Activated CD4-positive, alpha-beta memory T cell treated with anti-CD3 and anti-CD28 coated beads for 36 hours (primary cell): ENCODE data around the gene COG8. TPM values are rescaled to one million over a fixed set of nuclear protein-coding genes. Genes with fewer than 3 reads are reported as not detected.

Experiments used
- CTCF ChIA-PET: fragments of 350-600 bp; sonication (Branson Sonifier 250); formaldehyde crosslinking; loops from one replicate; lab custom pipeline; 2021; ENCODE audit warnings: antibody characterized with exemption, inconsistent platforms; lab: Charles Lee
- POLR2A ChIA-PET: fragments of 350-600 bp; sonication (Branson Sonifier 250); formaldehyde crosslinking; loops from one replicate; lab custom pipeline; 2021; ENCODE audit warnings: antibody characterized with exemption; lab: Charles Lee
- DNase-seq: peaks from one replicate; pipeline ENCODE4 v3.0.0-alpha.2; 2020
- H3K27ac Mint-ChIP-seq: one replicate; pipeline ENCODE4 v1.8.0; 2021; ENCODE audit warnings: mixed read lengths
- H3K27me3 Mint-ChIP-seq: one replicate; pipeline ENCODE4 v1.8.0; 2021; ENCODE audit warnings: mixed read lengths
- H3K36me3 Mint-ChIP-seq: one replicate; pipeline ENCODE4 v1.8.0; 2021; ENCODE audit warnings: mixed read lengths
- H3K4me1 Mint-ChIP-seq: one replicate; pipeline ENCODE4 v1.8.0; 2021; ENCODE audit warnings: low read depth, mixed read lengths
- H3K4me3 Mint-ChIP-seq: one replicate; pipeline ENCODE4 v1.8.0; 2021; ENCODE audit warnings: mild to moderate bottlenecking, mixed read lengths
- H3K9me3 Mint-ChIP-seq: one replicate; pipeline ENCODE4 v1.8.0; 2021; ENCODE audit warnings: mixed read lengths
- intact Hi-C: fragments of 100-400 bp; cut with micrococcal nuclease; formaldehyde crosslinking; loops from one replicate; pipeline ENCODE4 v1.15.1; 2023
- total RNA-seq, 2 experiments: library from RNA; stranded (reverse); gene quantifications; one replicate each; pipeline ENCODE4 v1.2.3, GENCODE V29; 2021

The COG8 gene
- total RNA-seq, 2 experiments from 2014 or later = 25.4 to 27.9 TPM

GRCh38 chr16:69325784-69326171 is 13.6 kb downstream of the COG8 start:
- Mint-ChIP-seq H3K27ac (peak overlapping the region; percentile 53), H3K36me3 (peaks cover 39% of the 10 kb centered on the region), H3K4me3 (no peak overlapping the region), H3K27me3 (no peaks in the 10 kb centered on the region), H3K9me3 (no peaks in the 10 kb centered on the region), H3K4me1 (peaks cover 45% of the 10 kb centered on the region)
- no peak for DNase-seq
- intact Hi-C loops = loop anchor here (10.0 kb wide), 1 partner anchor 1051 kb away; no protein-coding TSS in a partner anchor
- POLR2A ChIA-PET = interaction anchor here (0.6 kb wide), 1 partner anchor 361 kb away, joined by 4 read pairs; no protein-coding TSS in a partner anchor
- CTCF ChIA-PET = interaction anchor here (0.6 to 1.3 kb wide), 3 partner anchors 13 to 176 kb away, joined by 3 to 4 read pairs (median 3); no protein-coding TSS in a partner anchor

DNA sequence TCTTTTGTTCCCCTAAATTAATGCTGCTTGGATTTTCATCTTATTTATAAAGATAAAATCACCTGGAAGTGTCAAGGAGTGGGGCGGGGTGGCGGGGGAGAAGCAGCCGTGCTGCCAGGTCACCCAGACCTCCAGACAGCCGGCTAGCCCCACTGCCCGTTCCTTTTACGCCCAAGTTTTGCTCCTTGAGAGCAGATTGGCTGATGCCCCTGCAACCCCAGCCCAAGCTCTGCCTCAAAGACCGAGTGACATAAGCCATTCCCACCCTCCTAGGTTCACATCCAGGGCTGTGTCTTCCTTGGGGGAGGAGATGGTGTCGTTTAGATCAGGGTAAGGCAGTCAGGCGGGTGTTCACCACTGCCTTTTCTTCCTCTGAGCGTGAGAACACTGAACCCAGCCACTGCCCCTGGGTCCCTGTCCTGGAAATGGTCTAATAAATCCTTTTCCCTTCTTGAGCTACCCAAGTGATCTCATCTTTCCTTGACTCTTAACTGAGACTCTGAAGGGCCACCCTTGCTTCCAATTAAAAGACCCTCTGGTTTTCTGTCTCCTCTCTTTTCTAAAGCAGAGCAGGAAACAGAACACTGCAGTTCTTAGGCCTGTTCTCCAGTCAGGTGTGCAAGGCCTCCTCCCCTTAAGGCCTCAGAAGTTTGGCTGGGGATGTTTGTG is 14.6 kb downstream of the COG8 start:
- DNase-seq = no peak
- Mint-ChIP-seq H3K27me3 (no peaks in the 10 kb centered on the region), H3K9me3 (no peaks in the 10 kb centered on the region), H3K4me1 (peaks cover 45% of the 10 kb centered on the region), H3K36me3 (peaks cover 43% of the 10 kb centered on the region), H3K27ac (no peak overlapping the region), H3K4me3 (no peak overlapping the region)
- CTCF ChIA-PET = interaction anchor here (1.1 kb wide), 1 partner anchor 12 kb away, joined by 3 read pairs; no protein-coding TSS in a partner anchor
- intact Hi-C loops = loop anchor here (10.0 kb wide), 1 partner anchor 1050 kb away; no protein-coding TSS in a partner anchor
- POLR2A ChIA-PET = no interaction called here

GRCh38 chr16:69324013-69324531 is 15.3 kb downstream of the COG8 start:
- Mint-ChIP-seq H3K36me3 (peaks cover 47% of the 10 kb centered on the region), H3K27ac (no peak overlapping the region), H3K4me3 (no peak overlapping the region), H3K9me3 (no peaks in the 10 kb centered on the region), H3K4me1 (peaks cover 40% of the 10 kb centered on the region), H3K27me3 (no peaks in the 10 kb centered on the region)
- ChIA-PET POLR2A (no interaction called here), CTCF (interaction anchor here (1.1 kb wide), 1 partner anchor 11 kb away, joined by 3 read pairs; no protein-coding TSS in a partner anchor)
- no peak for DNase-seq
- intact Hi-C loops = loop anchor here (10.0 kb wide), 1 partner anchor 1049 kb away; no protein-coding TSS in a partner anchor

- no peak overlapping the region for H3K27ac Mint-ChIP-seq
- peaks cover 43% of the 10 kb centered on the region for H3K36me3 Mint-ChIP-seq
- ChIA-PET CTCF (interaction anchor here (1.1 kb wide), 1 partner anchor 11 kb away, joined by 3 read pairs; no protein-coding TSS in a partner anchor), POLR2A (no interaction called here)
- H3K27me3 Mint-ChIP-seq = no peaks in the 10 kb centered on the region
- H3K4me3 Mint-ChIP-seq = no peak overlapping the region
- intact Hi-C loops = loop anchor here (10.0 kb wide), 1 partner anchor 1049 kb away; no protein-coding TSS in a partner anchor
- H3K4me1 Mint-ChIP-seq = peaks cover 34% of the 10 kb centered on the region
- no peak for DNase-seq
- H3K9me3 Mint-ChIP-seq = no peaks in the 10 kb centered on the region
These were observed 15.9 kb downstream of the COG8 start for GRCh38 chr16:69323415-69323814.

DNA sequence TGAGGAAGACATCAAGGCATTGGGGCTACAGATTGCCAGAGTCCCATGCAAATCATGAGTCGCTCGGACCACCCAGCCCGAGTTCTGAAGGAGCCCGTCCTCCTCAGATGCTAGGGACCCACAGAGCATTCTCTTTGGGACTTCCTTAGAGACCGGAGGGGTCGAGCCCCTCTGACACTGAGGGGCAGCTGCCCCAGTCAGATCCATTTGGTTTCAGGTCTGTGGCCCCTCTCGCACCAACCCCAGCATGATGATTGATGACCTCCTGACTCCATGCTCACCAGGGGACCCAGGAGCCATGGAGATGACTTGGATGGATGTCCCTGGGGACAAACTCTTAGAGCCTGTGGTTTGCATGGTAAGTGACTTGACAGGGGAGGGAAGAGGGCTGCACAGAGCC is 17.0 kb downstream of the COG8 start:
- Mint-ChIP-seq H3K9me3 (no peaks in the 10 kb centered on the region), H3K27ac (no peak overlapping the region), H3K27me3 (no peaks in the 10 kb centered on the region), H3K36me3 (peaks cover 38% of the 10 kb centered on the region), H3K4me1 (peaks cover 28% of the 10 kb centered on the region), H3K4me3 (no peak overlapping the region)
- intact Hi-C loops = loop anchor here (10.0 kb wide), 1 partner anchor 1048 kb away; no protein-coding TSS in a partner anchor
- DNase-seq = no peak
- POLR2A ChIA-PET = interaction anchor here (0.6 kb wide), 1 partner anchor 758 kb away, joined by 7 read pairs; no protein-coding TSS in a partner anchor
- CTCF ChIA-PET = no interaction called here

DNA sequence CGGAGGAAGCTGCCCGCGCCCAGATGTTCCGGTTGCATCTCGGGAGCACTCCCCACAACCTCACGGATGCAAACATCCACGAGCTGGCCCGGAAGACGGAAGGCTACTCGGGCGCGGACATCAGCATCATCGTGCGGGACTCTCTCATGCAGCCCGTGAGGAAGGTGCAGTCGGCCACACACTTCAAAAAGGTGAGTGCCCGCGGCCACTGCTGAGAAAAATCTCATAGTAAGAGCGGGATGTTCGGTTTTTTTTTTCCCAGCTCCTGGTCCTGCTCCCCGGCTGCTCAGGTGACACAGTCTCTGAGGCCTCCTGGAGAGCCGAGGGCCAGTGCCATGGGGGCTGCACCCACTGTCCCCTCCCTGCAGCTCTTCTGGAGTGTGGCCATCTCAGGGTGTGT is 18.3 kb downstream of the COG8 start:
- Mint-ChIP-seq H3K27ac (no peak overlapping the region), H3K4me3 (no peak overlapping the region), H3K9me3 (no peaks in the 10 kb centered on the region), H3K36me3 (peaks cover 38% of the 10 kb centered on the region), H3K27me3 (no peaks in the 10 kb centered on the region), H3K4me1 (peaks cover 19% of the 10 kb centered on the region)
- ChIA-PET POLR2A (no interaction called here), CTCF (no interaction called here)
- no peak for DNase-seq
- intact Hi-C loops = loop anchor here (10.0 kb wide), 1 partner anchor 1046 kb away; no protein-coding TSS in a partner anchor

DNA sequence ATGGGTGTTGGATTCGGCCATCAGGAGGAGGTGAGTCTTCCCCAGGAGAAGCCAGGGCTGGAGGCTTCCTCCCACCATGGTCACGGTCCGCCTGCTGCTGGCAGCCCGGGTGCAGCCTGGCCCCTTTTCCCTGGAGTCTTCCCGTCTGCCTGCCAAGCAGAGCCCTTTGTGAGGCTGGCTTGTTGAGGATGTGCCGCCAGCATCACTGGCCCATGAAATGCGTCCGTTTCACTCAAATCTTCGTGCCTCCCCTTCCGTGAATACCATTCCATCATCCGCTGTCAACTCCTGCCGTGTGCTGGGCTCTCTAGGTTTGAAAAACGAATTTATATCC is 18.7 kb downstream of the COG8 start:
- H3K27me3 Mint-ChIP-seq = no peaks in the 10 kb centered on the region
- ChIA-PET CTCF (no interaction called here), POLR2A (no interaction called here)
- no peak overlapping the region for H3K27ac Mint-ChIP-seq
- H3K36me3 Mint-ChIP-seq = peaks cover 38% of the 10 kb centered on the region
- H3K4me1 Mint-ChIP-seq = peaks cover 15% of the 10 kb centered on the region
- H3K4me3 Mint-ChIP-seq = no peak overlapping the region
- intact Hi-C loops = loop anchor here (10.0 kb wide), 1 partner anchor 1046 kb away; no protein-coding TSS in a partner anchor
- no peak for DNase-seq
- no peaks in the 10 kb centered on the region for H3K9me3 Mint-ChIP-seq

GRCh38 chr16:69319826-69320739 is 19.3 kb downstream of the COG8 start:
- Mint-ChIP-seq H3K9me3 (no peaks in the 10 kb centered on the region), H3K4me3 (no peak overlapping the region), H3K27me3 (no peaks in the 10 kb centered on the region), H3K27ac (no peak overlapping the region), H3K4me1 (peaks cover 12% of the 10 kb centered on the region), H3K36me3 (peaks cover 38% of the 10 kb centered on the region)
- DNase-seq = no peak
- intact Hi-C loops = loop anchor here (10.0 kb wide), 1 partner anchor 1045 kb away; no protein-coding TSS in a partner anchor
- CTCF ChIA-PET = no interaction called here
- POLR2A ChIA-PET = no interaction called here

- Mint-ChIP-seq H3K27me3 (no peaks in the 10 kb centered on the region), H3K27ac (no peak overlapping the region), H3K36me3 (peaks cover 41% of the 10 kb centered on the region), H3K4me1 (peaks cover 6% of the 10 kb centered on the region), H3K9me3 (no peaks in the 10 kb centered on the region), H3K4me3 (no peak overlapping the region)
- no peak for DNase-seq
- ChIA-PET CTCF (no interaction called here), POLR2A (no interaction called here)
- intact Hi-C loops = no loop called here
These were observed 20.0 kb downstream of the COG8 start for GRCh38 chr16:69319381-69319780.

- Mint-ChIP-seq H3K27ac (no peak overlapping the region), H3K9me3 (no peaks in the 10 kb centered on the region), H3K36me3 (peaks cover 42% of the 10 kb centered on the region), H3K4me1 (peaks cover 10% of the 10 kb centered on the region), H3K4me3 (no peak overlapping the region), H3K27me3 (no peaks in the 10 kb centered on the region)
- ChIA-PET POLR2A (interaction anchor here (1.2 kb wide), 1 partner anchor 152 kb away, joined by 3 read pairs; no protein-coding TSS in a partner anchor), CTCF (no interaction called here)
- intact Hi-C loops = no loop called here
- no peak for DNase-seq
These were observed 20.5 kb downstream of the COG8 start for GRCh38 chr16:69318911-69319289.

GRCh38 chr16:69318177-69318910 is 21.0 kb downstream of the COG8 start:
- POLR2A ChIA-PET = interaction anchor here (1.2 kb wide), 1 partner anchor 152 kb away, joined by 3 read pairs; no protein-coding TSS in a partner anchor
- H3K4me3 Mint-ChIP-seq = no peak overlapping the region
- peaks cover 15% of the 10 kb centered on the region for H3K4me1 Mint-ChIP-seq
- no peak for DNase-seq
- H3K36me3 Mint-ChIP-seq = peaks cover 42% of the 10 kb centered on the region
- no peak overlapping the region for H3K27ac Mint-ChIP-seq
- H3K27me3 Mint-ChIP-seq = no peaks in the 10 kb centered on the region
- CTCF ChIA-PET = no interaction called here
- intact Hi-C loops = no loop called here
- H3K9me3 Mint-ChIP-seq = no peaks in the 10 kb centered on the region
